ENCODE results near the gene SEL1L2. TPM values are rescaled to one million over a fixed set of nuclear protein-coding genes. Genes with fewer than 3 reads are reported as not detected.

Gene SEL1L2
- total RNA-seq, 4 donors from 2014 or later, result not detected

DNA sequence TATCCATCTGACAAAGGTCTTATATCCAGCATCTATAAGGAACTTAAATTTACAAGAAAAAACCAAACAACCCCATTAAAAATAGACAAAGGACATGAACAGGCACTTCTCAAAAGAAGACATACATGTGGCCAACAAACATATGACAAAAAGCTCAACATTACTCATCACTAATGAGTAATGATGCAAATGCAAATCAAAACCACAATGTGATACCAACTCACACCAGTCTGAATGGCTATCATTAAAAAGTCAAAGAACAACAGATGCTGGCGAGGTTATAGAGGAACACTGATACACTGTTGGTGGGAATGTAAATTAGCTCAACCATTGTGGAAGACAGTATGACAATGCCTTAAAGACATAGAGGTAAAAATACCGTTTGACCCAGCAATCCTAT is 18.8 kb upstream of the SEL1L2 start:
- H3K27me3 ChIP-seq, result no peaks in the 10 kb centered on the region
- H3K27ac ChIP-seq (replicated peaks in 1 of 4), result no peak overlapping the region
- H3K4me3 ChIP-seq, result no peak overlapping the region
- intact Hi-C loops (cut with DNase I), result no loop called here
- no peaks in the 10 kb centered on the region for H3K36me3 ChIP-seq
- DNase-seq (ENCODE audit: extremely low spot score), result no peak
- peaks cover 0 to 14% (median 12%) of the 10 kb centered on the region in 4 donors for H3K9me3 ChIP-seq
- no peaks in the 10 kb centered on the region for H3K4me1 ChIP-seq
- 87% methylated on average over 2 of the region's 2 CpGs for WGBS
- TF ChIP-seq POLR2AphosphoS5 (IDR thresholded peaks at IDR 0.05) (no peak), POLR2A (IDR thresholded peaks at IDR 0.05; ENCODE audit: low read depth) (no peak), CTCF (IDR thresholded peaks at IDR 0.05) (no peak), EP300 (IDR thresholded peaks at IDR 0.05) (no peak)

DNA sequence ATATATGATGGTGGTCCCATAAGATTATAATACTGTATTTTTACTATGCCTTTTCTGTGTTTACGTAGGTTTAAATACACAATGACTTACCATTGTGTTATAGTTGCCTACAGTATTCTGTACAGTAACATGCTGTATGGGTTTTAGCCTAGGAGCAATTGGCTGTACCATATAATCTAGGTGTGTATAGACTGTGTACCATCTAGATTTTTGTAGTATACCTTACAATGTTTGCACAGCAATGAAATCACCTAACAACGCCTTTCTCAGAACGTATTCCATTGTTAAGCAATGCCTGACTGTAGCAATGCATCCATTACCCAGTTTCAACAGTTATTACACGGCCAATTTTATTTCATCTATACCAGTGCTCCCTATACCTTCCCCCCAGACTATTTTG is 15.6 kb upstream of the SEL1L2 start:
- H3K27ac ChIP-seq (replicated peaks in 1 of 4), result no peak overlapping the region
- intact Hi-C loops (cut with DNase I), result no loop called here
- H3K4me1 ChIP-seq, result no peaks in the 10 kb centered on the region
- 97% methylated on average over 4 of the region's 4 CpGs for WGBS
- DNase-seq (ENCODE audit: extremely low spot score), result no peak
- no peak overlapping the region for H3K4me3 ChIP-seq
- TF ChIP-seq EP300 (IDR thresholded peaks at IDR 0.05) (no peak), POLR2AphosphoS5 (IDR thresholded peaks at IDR 0.05) (no peak), CTCF (IDR thresholded peaks at IDR 0.05) (no peak), POLR2A (IDR thresholded peaks at IDR 0.05; ENCODE audit: low read depth) (no peak)
- no peaks in the 10 kb centered on the region for H3K9me3 ChIP-seq
- no peaks in the 10 kb centered on the region for H3K36me3 ChIP-seq
- H3K27me3 ChIP-seq, result no peaks in the 10 kb centered on the region

GRCh38 chr20:14000917-14001316 is 10.5 kb upstream of the SEL1L2 start:
- TF ChIP-seq EP300 (IDR thresholded peaks at IDR 0.05) (no peak), POLR2A (IDR thresholded peaks at IDR 0.05; ENCODE audit: low read depth) (no peak), POLR2AphosphoS5 (IDR thresholded peaks at IDR 0.05) (no peak), CTCF (IDR thresholded peaks at IDR 0.05) (no peak)
- Histone ChIP-seq H3K4me3 (no peak overlapping the region), H3K27ac (replicated peaks in 1 of 4) (no peak overlapping the region), H3K36me3 (no peaks in the 10 kb centered on the region), H3K27me3 (no peaks in the 10 kb centered on the region), H3K9me3 (no peaks in the 10 kb centered on the region), H3K4me1 (peaks cover 0 to 10% (median 8%) of the 10 kb centered on the region in 4 donors)
- intact Hi-C loops (cut with DNase I), result no loop called here
- WGBS, result 95% methylated on average over 1 of the region's 1 CpG
- no peak for DNase-seq (ENCODE audit: extremely low spot score)

- H3K36me3 ChIP-seq, result no peaks in the 10 kb centered on the region
- H3K27me3 ChIP-seq, result no peaks in the 10 kb centered on the region
- H3K27ac ChIP-seq (replicated peaks in 1 of 4), result peak overlapping the region in 2 of 4 donors; percentile 70 to 79
- 25% methylated on average over 8 of the region's 13 CpGs for WGBS
- H3K9me3 ChIP-seq, result peaks cover 0 to 11% (median 3%) of the 10 kb centered on the region in 4 donors
- H3K4me1 ChIP-seq, result peaks cover 0 to 20% (median 13%) of the 10 kb centered on the region in 4 donors
- no peak for DNase-seq (ENCODE audit: extremely low spot score)
- intact Hi-C loops (cut with DNase I), result no loop called here
- H3K4me3 ChIP-seq, result peak overlapping the region; percentile 68 to 92 (median 84)
- TF ChIP-seq CTCF (IDR thresholded peaks at IDR 0.05) (no peak), POLR2AphosphoS5 (IDR thresholded peaks at IDR 0.05) (no peak), EP300 (IDR thresholded peaks at IDR 0.05) (no peak), POLR2A (IDR thresholded peaks at IDR 0.05; ENCODE audit: low read depth) (no peak)
Observed at GRCh38 chr20:13996265-13996664, 5.9 kb upstream of the SEL1L2 start.

GRCh38 chr20:13995841-13996240 is 5.4 kb upstream of the SEL1L2 start:
- Histone ChIP-seq H3K4me1 (peaks cover 0 to 20% (median 13%) of the 10 kb centered on the region in 4 donors), H3K9me3 (peaks cover 0 to 11% (median 3%) of the 10 kb centered on the region in 4 donors), H3K27ac (replicated peaks in 1 of 4) (peak overlapping the region; percentile 59 to 79 (median 68)), H3K4me3 (peak overlapping the region; percentile 68 to 92 (median 84)), H3K27me3 (no peaks in the 10 kb centered on the region), H3K36me3 (no peaks in the 10 kb centered on the region)
- no peak for DNase-seq (ENCODE audit: extremely low spot score)
- WGBS, result 3% methylated on average over 13 of the region's 52 CpGs
- intact Hi-C loops (cut with DNase I), result no loop called here
- TF ChIP-seq POLR2AphosphoS5 (IDR thresholded peaks at IDR 0.05) (no peak), POLR2A (IDR thresholded peaks at IDR 0.05; ENCODE audit: low read depth) (no peak), EP300 (IDR thresholded peaks at IDR 0.05) (no peak), CTCF (IDR thresholded peaks at IDR 0.05) (no peak)
